ENCODE measurements around the gene LRRIQ1. TPM values are rescaled to one million over a fixed set of nuclear protein-coding genes. Genes with fewer than 3 reads are reported as not detected.

The LRRIQ1 gene
- total and polyA plus RNA-seq, 2 of the 8 experiments (the other 6 are each of a cell fraction or from before 2014, with no cell fraction given), result 0.24 to 0.76 TPM

DNA sequence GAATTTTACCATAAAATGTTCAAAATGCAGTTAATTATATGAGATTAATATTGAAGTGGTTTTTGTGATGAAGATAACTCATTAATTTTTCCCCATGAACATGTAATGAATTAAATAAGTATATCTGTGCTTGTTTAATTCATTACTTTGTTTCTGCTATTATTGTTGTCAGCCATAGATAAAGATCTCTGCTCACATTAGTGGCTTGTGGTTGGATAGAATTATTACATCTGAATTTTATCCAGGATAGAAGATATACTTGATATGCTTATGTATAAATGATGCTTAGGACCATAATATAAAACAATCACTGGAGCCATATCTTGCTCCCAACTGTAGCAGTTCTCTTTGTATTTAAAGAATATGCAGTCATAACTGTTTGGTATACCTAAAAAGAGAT, 18.5 kb upstream of the LRRIQ1 start:
- Histone ChIP-seq H3K23ac (ENCODE audit: insufficient read length) (no peak overlapping the region), H3K9ac (replicated peaks in 1 of 4; ENCODE audit: extremely low read depth in 1 of 4, low read depth in 3 of 4, low read length in 3 of 4) (no peak overlapping the region), H3K4me1 (replicated peaks in 1 of 4; ENCODE audit: control insufficient read depth in 3 of 4, insufficient read depth in 4 of 4, low read length in 3 of 4) (peaks cover 0 to 3% (median 0%) of the 10 kb centered on the region in 4 experiments; a peak in 1 of 7 replicates), H3K4me3 (ENCODE audit: extremely low read depth in 1 of 4, insufficient read depth in 2 of 4, low read depth in 3 of 4, low read length in 4 of 4) (no peak overlapping the region), H3K79me2 (ENCODE audit: control insufficient read depth in 1 of 2, insufficient read depth in 2 of 2, low read length in 2 of 2) (no peaks in the 10 kb centered on the region), H3K18ac (ENCODE audit: extremely low read depth, low read length) (no peak overlapping the region), H2BK5ac (ENCODE audit: low read depth, low read length) (no peak overlapping the region), H3K9me3 (ENCODE audit: insufficient read depth in 2 of 2, low read depth in 1 of 2, low read length in 1 of 2) (no peaks in the 10 kb centered on the region), H4K5ac (ENCODE audit: insufficient read length, low read depth, low read length) (no peak overlapping the region), H3K36me3 (ENCODE audit: control insufficient read depth in 2 of 4, insufficient read depth in 4 of 4, low read length in 3 of 4) (no peaks in the 10 kb centered on the region), H2AFZ (ENCODE audit: low read length) (no peak overlapping the region), H3K27ac (ENCODE audit: low read depth, low read length) (no peak overlapping the region), H2BK120ac (replicated peaks; ENCODE audit: low read depth, low read length) (no peak overlapping the region), H4K20me1 (replicated peaks in 1 of 2; ENCODE audit: control insufficient read depth in 1 of 2, insufficient read depth in 2 of 2, low read length in 2 of 2) (no peaks in the 10 kb centered on the region), H4K91ac (replicated peaks; ENCODE audit: insufficient read length, low read length) (no peak overlapping the region), H3K14ac (ENCODE audit: insufficient read length) (no peak overlapping the region), H3K27me3 (replicated peaks in 1 of 4; ENCODE audit: control insufficient read depth in 3 of 4, extremely low read depth in 1 of 4, insufficient read depth in 3 of 4, low read length in 3 of 4) (no peaks in the 10 kb centered on the region), H2AK5ac (ENCODE audit: low read depth, low read length) (no peak overlapping the region), H2BK20ac (ENCODE audit: low read length) (no peak overlapping the region), H3K4me2 (ENCODE audit: insufficient read depth in 1 of 2, low read depth in 2 of 2, low read length in 2 of 2) (no peak overlapping the region), H3K56ac (replicated peaks; ENCODE audit: insufficient read length, low read depth, low read length) (no peak overlapping the region), H3K4ac (replicated peaks; ENCODE audit: insufficient read length, low read depth, low read length) (no peak overlapping the region), H4K8ac (ENCODE audit: extremely low read depth, insufficient read depth, low read length) (no peak overlapping the region), H3K79me1 (ENCODE audit: low read depth, low read length) (no peaks in the 10 kb centered on the region), H2BK15ac (ENCODE audit: low read length) (no peak overlapping the region), H3K23me2 (ENCODE audit: low read depth, low read length) (no peaks in the 10 kb centered on the region), H2BK12ac (ENCODE audit: low read depth, low read length) (no peak overlapping the region)
- DNase-seq (ENCODE audit: low read depth in 1 of 2, low spot score in 2 of 2) (no peak), FAIRE-seq (no peak)
- CTCF ChIA-PET (ENCODE audit: partially characterized antibody), result interaction anchor here (1.7 kb wide), 1 partner anchor 142 kb away, joined by 5 read pairs; no protein-coding TSS in a partner anchor
- TF ChIP-seq SAP30 (IDR thresholded peaks at IDR 0.05; ENCODE audit: insufficient read depth, insufficient replicate concordance, low read length) (no peak), SP4 (IDR thresholded peaks at IDR 0.05; ENCODE audit: low read length) (no peak), BRCA1 (IDR thresholded peaks at IDR 0.05; ENCODE audit: low read depth, low read length) (no peak)
- POLR2A ChIA-PET (ENCODE audit: partially characterized antibody), result no interaction called here

Measured in H1 (cell line).